ENCODE results near the gene COL3A1.

Gene COL3A1

DNA sequence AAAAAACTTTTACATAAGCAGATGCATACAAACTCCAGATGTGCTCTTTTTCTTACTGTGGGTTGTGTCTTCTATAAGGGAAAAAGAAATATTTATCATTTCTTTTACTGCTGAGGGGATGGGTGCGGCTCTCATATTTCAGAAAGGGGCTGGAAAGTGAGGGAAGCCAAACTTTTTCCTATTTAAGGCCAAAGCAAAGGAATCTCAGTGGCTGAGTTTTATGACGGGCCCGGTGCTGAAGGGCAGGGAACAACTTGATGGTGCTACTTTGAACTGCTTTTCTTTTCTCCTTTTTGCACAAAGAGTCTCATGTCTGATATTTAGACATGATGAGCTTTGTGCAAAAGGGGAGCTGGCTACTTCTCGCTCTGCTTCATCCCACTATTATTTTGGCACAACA, at the start of gene COL3A1:
TSS of gene COL3A1 (plus strand) at position 210 of the 400 bp plus-strand sequence. CDS start at position 327, 117 bp downstream.
- DNase-seq (ENCODE audit: low read depth in 2 of 2): no peak

DNA sequence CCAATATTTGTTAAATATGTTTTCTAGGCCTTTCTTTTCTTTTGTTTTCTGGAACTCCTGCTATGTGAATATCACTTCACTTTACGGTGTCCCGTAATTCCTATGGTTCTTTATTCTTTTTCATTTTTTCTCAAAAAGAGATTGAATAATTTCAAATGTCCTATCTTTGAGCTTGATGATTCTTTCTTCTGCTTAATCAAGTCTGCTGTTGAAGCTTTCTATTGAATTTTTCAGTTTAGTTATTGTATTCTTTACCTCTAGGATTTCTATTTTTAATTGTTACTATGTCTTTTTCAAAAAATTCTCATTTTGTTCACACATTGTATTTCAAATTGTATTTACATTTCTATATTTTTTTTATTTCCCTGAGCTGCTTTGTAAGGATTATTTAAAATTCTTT, 45.5 kb upstream of the COL3A1 start:
- DNase-seq (ENCODE audit: low read depth in 2 of 2): no peak

DNA sequence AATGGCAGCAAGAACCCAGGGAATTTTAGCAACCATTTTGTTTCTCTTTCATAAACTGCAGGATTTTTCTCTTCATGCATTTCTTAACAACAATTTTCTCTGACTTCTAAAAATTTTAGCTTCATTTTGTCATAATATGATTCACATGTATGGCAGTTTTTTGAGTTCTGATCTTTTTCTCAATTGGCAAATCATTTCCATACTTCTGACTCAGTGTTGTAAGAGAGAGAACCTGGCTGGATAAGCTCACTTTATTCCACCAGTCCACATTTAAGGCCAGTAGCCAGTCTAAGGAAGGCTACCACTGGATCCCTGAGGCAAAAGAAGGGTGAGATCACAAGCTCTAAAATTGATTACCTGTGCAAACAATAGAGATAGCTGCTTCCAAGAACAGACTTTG, 42.8 kb upstream of the COL3A1 start:
- DNase-seq (ENCODE audit: low read depth in 2 of 2): no peak

DNA sequence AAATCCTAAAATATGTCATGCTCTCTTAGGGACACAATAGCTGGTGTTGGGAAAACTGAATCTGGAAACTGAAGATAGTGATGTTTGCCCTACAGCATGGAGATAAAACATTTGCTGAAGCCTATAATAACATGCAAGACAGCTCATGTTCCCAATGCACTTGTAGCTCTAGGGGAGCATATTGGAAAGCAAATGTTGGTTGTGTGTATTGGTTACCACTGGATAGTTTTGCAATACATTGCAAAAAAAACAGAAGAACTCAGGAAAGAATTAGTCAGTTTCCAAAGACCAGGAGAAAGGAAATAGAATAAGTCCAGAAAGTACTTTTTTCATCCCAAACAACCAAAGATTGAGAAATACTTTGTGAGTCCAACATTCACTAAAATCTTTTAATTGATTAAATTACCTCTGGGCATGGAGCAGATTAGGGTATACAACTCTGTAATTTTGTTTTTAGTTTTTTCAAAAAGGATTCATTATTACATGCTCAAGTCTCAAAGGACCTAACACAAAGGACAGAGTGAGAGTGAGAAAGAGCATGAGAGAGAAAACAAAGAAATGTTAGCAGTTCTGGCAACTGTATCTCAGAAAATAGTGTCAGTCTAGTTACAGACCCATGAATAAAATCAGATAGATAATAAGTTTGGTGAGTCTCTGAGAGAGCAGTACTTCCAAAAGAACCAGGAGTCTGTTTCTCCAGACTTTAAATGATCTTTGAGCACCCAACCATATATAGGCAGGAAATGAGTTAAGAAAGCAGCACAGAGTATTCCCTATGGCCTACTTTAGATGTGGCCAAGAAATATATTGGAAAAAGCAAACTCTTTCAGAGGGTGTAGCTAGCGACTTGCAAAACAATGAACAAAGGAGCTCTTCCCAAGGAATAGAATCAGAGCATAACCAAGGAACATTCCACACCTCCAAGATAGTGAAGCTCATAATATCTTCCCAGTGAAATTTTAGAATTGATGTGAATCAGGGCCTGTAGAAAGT, 36.6 kb upstream of the COL3A1 start:
- DNase-seq (ENCODE audit: low read depth in 2 of 2): no peak

DNA sequence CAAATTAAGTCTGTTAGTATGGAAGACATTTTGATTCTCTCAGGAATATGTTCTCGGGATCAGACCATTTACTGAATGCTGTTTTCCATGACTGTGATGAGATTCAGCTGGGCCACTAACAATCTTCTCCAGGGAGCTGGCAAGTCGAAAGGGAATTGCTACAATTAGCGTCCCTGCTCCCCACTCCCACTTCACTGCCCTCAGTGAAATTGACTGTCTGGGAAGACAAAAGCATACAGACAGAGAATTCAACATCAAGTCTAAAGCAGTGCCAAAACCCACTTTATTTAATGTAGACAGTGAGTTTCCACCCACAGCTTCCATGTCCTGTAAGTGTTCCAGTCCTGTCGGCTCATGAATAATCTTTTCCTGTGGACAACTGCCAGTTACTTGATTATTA, 34.0 kb upstream of the COL3A1 start:
- no peak for DNase-seq (ENCODE audit: low read depth in 2 of 2)

DNA sequence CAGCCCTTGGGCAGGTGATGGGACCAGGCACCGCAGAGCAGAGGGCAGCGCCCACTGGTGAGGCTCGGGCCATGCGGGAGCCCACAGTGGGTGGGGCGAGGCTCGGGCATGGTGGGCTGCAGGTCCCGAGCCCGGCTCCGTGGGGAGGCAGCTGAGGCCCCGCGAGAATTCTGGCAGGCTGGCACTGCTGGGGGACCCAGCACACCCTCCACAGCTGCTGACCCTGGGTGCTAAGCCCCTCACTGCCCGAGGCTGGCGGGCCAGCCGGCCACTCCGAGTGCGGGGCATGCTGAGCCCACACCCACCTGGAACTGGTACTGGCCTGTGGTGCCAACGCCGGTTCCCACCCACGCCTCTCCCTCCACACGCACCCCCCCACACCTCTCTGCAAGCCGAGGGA, 29.7 kb upstream of the COL3A1 start:
- DNase-seq (ENCODE audit: low read depth in 2 of 2): no peak

DNA sequence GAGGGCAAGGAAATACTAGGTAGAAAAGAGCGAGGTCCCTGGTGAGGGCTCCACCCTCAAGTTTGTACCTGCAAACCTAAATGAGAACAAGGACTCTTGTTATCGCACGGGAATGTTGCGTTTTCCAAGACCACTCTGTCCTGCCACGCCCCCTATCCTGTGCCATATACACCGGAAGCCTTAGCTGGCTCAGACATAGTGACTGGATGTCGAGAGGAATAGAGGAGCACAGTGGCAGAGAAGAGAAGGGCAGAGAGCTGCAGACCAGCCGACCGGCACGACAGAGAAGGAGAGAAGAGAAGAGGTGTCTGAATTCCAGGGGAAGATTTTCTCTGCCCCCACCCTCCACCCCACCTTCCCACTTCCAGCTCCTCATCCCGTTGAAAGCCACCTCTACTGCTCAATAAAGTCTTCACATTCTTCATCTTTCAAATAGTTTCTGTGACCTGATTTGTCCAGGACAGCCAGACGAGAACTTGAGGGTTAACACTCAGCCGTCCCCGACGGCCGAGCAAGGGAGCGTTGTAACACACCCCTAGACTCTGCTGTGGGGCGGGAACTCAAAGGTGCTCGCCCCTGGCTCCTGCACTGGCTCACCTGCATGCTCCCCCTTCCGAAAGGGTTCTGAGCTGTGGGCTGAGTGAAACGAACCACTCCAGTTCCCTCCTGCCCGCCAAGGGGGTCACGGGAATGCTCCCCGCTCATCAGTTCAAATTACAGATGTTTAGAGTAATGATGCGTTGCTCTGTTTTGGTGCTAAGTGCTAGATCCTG, 24.9 kb upstream of the COL3A1 start:
- no peak for DNase-seq (ENCODE audit: low read depth in 2 of 2)

DNA sequence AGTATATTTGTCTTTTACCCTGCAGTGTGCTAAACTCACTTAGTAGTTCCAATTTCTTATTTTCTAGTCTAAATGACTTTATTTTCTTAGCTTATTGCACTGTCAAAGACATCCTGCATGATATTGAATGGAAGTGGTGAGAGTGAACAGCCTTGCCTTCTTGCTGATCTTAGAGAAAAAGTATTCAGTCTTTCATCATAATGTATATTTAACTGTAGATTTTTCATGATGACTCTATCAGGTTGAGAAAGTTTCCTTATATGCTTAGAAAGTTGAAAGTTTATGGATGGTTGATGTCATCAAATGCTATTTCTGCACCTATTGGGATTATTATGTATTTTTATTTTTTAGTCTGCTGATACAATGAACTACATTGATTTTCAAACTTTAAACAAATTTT, 21.3 kb upstream of the COL3A1 start:
- DNase-seq (ENCODE audit: low read depth in 2 of 2): no peak

DNA sequence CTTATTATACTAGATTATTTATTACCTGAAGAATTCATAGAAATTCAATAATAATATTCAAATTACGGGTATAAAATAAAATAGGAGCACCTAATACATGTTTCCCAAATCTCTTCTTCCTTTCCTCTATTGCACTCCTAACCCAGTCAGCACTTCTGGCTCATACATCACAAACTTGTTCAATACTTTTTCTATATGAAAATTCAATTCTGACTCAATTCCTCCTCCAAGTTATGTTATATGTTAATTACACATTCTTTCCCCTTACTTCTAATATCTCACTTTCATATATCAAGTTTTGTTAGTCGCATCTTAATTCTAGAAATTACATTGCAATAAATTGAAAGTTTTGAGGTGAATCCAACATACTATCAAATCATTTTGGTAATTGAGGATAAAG, 17.9 kb upstream of the COL3A1 start:
- no peak for DNase-seq (ENCODE audit: low read depth in 2 of 2)

DNA sequence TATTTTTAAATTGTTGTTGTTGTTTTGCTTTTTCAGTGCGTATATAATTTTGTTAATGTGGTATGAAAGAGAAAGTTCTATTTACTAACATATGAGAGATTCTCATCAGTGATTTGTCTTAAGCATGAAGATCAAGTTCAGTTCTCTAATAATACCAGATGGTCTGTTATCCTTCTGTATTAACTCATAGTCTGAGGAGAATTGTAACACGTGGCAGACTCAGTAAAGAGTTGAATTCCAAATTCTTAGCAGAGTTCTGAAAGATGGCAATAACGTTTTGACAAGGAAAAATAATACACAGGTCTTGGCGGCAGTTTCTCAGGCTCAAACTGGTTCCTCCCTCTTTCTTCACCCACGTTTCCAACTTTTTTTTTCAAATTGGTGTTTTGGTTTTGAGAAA, 17.2 kb upstream of the COL3A1 start:
- no peak for DNase-seq (ENCODE audit: low read depth in 2 of 2)

DNA sequence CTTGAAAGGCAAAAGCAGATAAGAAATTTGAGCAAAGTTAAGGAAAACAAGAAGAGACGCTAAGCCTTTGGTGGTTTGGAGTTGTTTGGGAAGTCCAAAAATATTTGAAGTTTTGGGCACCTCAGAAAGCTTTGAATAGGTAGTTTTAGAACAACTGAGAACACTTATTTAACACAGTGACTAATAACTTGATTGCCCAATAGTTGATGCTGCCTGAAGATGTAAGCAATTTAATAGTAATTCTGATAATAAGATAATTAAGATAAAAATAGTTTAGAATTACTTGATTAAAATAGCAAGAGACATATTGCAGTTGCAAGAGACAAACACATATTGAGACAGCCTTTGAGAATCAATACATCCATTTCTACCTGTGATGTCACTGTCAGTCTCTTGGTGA, 16.5 kb upstream of the COL3A1 start:
- DNase-seq (ENCODE audit: low read depth in 2 of 2): no peak

DNA sequence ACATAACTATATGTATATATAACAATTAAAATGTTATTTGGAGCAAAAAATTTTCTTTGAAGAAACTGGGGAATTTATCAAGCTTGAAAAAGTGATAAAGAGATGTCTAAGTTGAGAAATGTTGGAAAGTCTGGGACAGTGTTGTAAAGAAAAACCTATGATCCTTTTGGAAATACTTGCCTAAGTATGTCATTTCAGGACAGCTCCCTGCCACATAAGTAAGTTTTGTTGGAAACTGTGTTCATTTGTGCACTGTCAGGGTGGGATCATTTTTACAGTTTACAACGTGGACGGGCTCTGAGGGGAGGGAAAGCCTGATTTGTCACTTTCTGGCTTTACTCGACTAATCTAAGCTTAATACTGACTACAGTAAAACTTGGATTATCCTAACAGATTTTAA, 10.4 kb upstream of the COL3A1 start:
- no peak for DNase-seq (ENCODE audit: low read depth in 2 of 2)

DNA sequence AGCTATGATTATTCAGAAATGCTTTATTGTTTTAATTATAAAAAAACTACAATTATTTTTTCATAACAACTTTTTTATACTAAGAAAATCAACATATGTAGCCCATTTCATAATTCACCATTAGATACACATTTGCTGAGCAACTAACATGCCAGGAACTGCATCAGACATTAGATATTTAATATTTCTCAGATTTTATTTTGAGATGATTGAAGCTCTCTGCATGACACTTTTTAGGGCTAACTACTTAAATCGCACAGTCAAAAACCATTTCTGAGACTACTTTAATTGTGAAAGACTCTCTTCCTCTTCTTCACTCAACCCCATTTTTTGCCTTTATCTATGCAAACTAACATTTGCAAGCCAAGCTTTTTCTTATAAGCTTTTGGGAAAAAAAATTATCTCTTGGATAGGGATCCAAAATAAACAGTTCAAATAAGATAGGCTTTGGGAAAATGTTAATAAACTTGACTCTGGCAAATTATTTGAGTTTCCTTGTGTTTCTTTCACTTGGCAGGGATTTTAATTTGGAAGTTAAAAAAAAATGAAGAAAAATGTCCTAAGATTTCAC, 9.1 kb upstream of the COL3A1 start:
- DNase-seq (ENCODE audit: low read depth in 2 of 2): no peak

DNA sequence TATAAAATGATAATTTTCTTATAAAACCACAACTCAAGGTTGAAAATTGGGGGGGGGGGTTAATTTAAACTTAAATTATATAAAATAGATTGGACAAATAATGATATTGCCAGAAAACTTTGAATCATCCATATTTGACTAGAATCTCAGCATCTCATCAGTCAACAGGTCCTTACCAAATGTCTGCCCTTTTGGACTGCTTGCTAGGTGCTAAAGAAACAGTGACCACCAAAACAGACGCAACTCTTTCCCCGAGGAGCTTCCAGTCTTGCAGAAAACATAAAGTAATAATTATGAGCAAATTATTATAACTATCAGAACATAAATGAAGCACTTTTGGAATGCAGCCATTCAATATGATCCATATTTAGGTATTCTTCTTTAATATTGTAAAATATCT, 8.6 kb upstream of the COL3A1 start:
- no peak for DNase-seq (ENCODE audit: low read depth in 2 of 2)

DNA sequence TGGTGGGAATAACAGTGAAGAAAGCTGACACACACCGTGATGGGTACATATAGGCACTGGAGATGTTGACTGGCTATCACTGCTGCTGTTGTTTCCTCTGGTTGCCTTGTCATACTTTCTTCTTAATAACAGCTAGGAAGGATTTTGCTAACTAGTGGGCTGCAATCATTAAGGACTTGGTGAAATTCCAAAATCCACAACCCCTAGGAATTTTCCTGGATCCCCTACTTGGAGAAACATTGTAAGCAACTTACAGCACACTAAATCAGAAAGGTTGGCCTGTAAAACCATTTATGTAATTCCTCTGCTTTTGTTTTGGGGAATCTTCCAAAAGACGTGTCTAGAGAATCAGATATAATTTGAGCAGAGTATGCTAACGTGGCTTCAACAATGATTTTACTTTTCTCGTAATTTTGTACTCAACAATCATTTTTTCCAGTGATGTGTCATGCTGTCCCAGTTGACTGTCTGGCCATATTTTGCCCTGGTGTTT, 8.0 kb upstream of the COL3A1 start:
- no peak for DNase-seq (ENCODE audit: low read depth in 2 of 2)

DNA sequence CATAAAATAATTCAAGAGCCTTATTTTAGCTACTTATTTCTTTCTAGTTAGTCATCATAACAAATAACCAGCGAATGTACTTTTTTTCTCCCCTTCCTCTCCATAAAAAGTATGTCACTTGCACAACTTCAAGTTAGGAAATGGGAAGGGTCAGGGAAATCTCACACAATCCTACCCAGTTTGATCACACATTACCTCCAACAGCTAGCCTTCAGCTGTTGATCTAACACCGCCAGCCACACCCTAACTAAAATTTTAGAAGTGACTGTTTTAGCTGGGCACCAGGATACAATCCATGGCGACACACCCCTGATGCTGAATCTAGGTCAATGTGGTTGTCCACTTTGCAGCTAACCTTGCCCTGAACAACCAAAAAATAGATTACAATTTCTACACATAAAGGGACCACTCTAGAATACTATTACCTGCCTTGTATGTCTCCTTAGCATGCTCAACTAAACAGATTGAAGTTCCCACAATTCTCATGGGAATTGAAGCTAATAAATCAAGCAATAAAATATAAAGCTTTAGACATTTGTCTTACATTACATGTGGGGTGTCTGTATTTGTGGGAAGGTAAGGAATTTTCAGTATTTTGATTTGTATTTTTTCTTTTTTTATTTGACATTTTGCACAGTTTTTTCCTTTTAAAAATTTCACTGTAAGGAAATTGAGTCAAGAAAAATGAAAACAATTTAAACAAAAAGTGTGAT, 7.3 kb upstream of the COL3A1 start:
- no peak for DNase-seq (ENCODE audit: low read depth in 2 of 2)

DNA sequence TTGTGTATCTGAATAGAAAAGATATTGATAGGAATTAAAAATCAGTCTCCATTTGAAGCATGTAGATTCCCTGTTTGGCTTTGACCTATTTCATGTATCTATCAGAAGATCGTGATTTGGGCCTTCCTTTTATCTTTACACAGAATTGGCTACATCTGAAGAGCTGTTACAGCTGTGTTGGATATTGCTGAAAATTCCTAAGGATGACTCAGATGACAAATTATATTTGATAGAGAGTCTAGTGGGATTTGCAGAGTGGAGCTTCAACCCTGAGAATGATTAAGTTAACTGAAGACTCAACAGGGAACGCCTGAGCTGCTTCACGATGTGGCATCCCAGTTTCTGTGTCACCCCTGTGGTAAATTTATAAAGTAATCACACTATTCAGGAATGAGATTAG, 4.9 kb upstream of the COL3A1 start:
- DNase-seq (ENCODE audit: low read depth in 2 of 2): no peak

DNA sequence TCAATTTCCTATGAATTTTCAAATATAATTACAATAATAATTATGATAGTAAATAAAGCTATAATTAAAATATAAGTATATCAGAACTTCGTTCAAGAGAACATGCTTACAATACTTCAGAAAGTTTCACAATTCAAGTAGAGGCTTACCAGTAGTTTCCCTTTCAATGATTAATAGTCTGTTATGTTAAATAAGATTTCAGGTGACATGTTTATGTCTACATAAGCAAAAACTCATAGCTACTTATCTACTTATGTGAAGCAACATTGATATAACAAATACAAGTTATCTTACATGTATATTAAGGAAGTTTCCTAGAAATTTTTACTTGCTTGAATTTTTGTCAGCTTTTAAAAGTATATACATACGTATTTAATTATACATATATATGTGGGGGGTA, 4.5 kb upstream of the COL3A1 start:
- DNase-seq (ENCODE audit: low read depth in 2 of 2): no peak

DNA sequence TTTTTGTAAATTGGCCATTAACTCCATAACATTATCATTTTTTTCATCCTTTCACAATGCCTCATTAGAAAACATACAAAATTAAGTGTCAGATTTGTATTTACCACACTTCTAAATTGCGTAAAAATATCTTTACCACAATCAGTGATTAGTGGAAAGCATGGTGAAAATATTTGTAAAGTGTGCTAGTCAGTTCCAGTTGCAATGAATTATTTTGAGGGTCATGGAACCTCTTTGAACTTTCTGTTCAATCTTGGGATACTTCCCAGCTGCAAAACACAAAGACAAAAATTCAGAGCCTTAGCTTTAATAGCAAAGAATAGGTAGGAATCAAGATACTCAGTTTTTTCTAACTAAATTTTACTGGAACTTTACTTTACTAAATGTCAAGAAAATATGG, 4.0 kb upstream of the COL3A1 start:
- DNase-seq (ENCODE audit: low read depth in 2 of 2): no peak

DNA sequence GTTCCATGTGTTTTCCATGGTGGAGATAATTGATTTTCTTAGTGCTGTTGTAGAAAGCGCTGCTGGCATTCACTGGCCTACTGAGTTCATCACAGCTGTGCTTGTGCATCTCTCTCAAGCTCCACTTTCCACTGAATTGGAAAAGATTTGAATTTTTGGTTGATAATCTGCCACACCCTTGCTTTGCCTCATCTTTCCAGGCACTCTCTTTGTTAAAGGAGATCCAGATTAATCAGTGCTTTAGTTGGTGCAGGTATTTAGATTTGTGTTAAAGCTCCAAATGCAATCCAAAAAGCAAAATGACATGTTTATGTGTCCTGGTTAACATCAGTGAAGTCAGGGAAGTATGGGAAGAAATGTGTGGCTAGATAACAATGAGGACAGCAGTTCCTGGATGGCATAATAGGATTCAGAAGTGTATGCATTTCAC, 2.7 kb upstream of the COL3A1 start:
- no peak for DNase-seq (ENCODE audit: low read depth in 2 of 2)

DNA sequence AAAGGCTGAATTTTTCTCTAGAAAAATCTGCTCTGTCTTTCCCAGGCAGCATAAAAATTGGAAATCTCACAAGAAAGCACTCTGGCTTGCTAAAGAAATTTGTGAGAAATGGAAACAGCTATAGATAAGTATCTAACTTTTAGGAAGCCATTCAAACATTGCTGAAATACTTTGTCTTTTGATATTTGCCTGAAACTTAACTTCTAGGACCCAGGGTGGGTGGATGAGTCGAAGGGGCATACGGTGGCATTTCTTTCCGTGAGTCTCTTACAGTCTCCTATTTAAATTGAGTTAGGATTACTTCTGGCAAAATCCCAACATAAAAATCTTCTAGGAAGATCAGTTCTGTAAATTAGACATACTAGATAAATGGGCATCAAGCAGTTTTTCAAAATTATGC, 532 bp upstream of the COL3A1 start:
- DNase-seq (ENCODE audit: low read depth in 2 of 2): no peak
